K562 (cell line): ENCODE measurements around the gene SLC9A3. TPM values are rescaled to one million over a fixed set of nuclear protein-coding genes. Genes with fewer than 3 reads are reported as not detected.

Experiments
- ATAC-seq: fragments of 200-7000 bp; cut with Tn5 transposase; 3 replicates; pipeline ENCODE4 v1.9.1; 2020; ENCODE audit warnings: moderate library complexity
- BruUV-seq: library from RNA; stranded (reverse); fragments of 400-500 nt; replicated peaks from 2 replicates; lab custom pipeline; 2021; lab: Mats Ljungman, UMichigan
- CTCF ChIA-PET: fragments of 300-600 bp; formaldehyde crosslinking; extraction: SDS; loops from one replicate; lab custom pipeline; 2021; ENCODE audit warnings: low intra/inter-chr PET ratio; lab: Yijun Ruan, JAX
- POLR2A ChIA-PET: fragments of 300-600, 350-650 bp; sonication (Branson Sonifier 250); formaldehyde crosslinking; extraction: SDS; loops from one replicate; lab custom pipeline; 2021; ENCODE audit warnings: antibody characterized with exemption, inconsistent platforms; lab: Yijun Ruan, JAX
- DNase-seq, 4 experiments: peaks; one replicate each; pipeline versions ENCODE4 v3.0.0 to v3.0.0-alpha.2; 2011 to 2018; ENCODE audit warnings: low spot score in 3 of 4, mixed read lengths in 3 of 4; ENCODE audit errors: extremely low read depth in 1 of 4
- FAIRE-seq: peaks from 2 replicates; lab custom pipeline; 2011; peaks lifted over from hg19 to GRCh38; lab: Jason Lieb, UNC
- H2AFZ ChIP-seq: 2 replicates; pipeline ENCODE4 v1.6.0; 2011; ENCODE audit warnings: low read depth, low read length, control low read depth, inconsistent platforms
- H3K27ac ChIP-seq: fragments of 200-600 bp; 3 replicates; pipeline ENCODE4 v1.8.0; 2011; ENCODE audit warnings: low read depth, mild to moderate bottlenecking, control low read depth, inconsistent platforms, low read length, moderate library complexity, mixed read lengths; ENCODE audit errors: extremely low read depth
- H3K27me3 ChIP-seq, 2 experiments: fragments of 300-600 bp in 1 of 2; 2 replicates in 1 of 2; 3 replicates in 1 of 2; pipeline versions ENCODE4 v1.6.0 to v1.8.0; 2011; ENCODE audit warnings: inconsistent platforms in 2 of 2, low read length in 2 of 2, mild to moderate bottlenecking in 1 of 2, mixed read lengths in 1 of 2, moderate library complexity in 1 of 2; ENCODE audit not compliant: control insufficient read depth in 2 of 2, insufficient read depth in 2 of 2
- H3K36me3 ChIP-seq: fragments of 300-600 bp; 3 replicates; pipeline ENCODE4 v1.8.0; 2011; ENCODE audit warnings: mild to moderate bottlenecking, low read length, inconsistent platforms; ENCODE audit not compliant: control insufficient read depth, insufficient read depth
- H3K4me1 ChIP-seq, 2 experiments: fragments of 200-600 bp in 1 of 2; replicated peaks in 1 of 2; 2 replicates in 1 of 2; 3 replicates in 1 of 2; pipeline versions ENCODE4 v1.5.1 to v1.8.0; 2011; ENCODE audit warnings: inconsistent platforms in 2 of 2, low read length in 2 of 2, mild to moderate bottlenecking in 1 of 2, mixed read lengths in 1 of 2, moderate library complexity in 1 of 2; ENCODE audit not compliant: control insufficient read depth in 2 of 2, insufficient read depth in 2 of 2
- H3K4me2 ChIP-seq: 2 replicates; pipeline ENCODE4 v1.6.1; 2011; ENCODE audit warnings: low read length, control low read depth, inconsistent platforms, mixed read lengths; ENCODE audit not compliant: insufficient read depth
- H3K4me3 ChIP-seq: fragments of 200-600 bp; sonication (generic), shearing (Covaris generic); 2 replicates; pipeline ENCODE4 v1.5.1; 2016; ENCODE audit warnings: control low read depth, inconsistent platforms
- H3K79me2 ChIP-seq: fragments of 200-600 bp; 3 replicates; pipeline ENCODE4 v1.8.0; 2011; ENCODE audit warnings: low read length, inconsistent platforms; ENCODE audit not compliant: control insufficient read depth, insufficient read depth
- H3K9ac ChIP-seq, 2 experiments: 2 replicates each; pipeline versions ENCODE4 v1.6.0 to v1.6.1; 2011; ENCODE audit warnings: low read depth in 2 of 2, low read length in 2 of 2, control low read depth in 1 of 2, inconsistent platforms in 1 of 2, mild to moderate bottlenecking in 1 of 2, mixed read lengths in 1 of 2; ENCODE audit not compliant: insufficient read depth in 1 of 2
- H3K9me1 ChIP-seq: one replicate; pipeline ENCODE4 v1.6.0; 2011; ENCODE audit warnings: inconsistent platforms, mild to moderate bottlenecking, low read length, moderate library complexity; ENCODE audit not compliant: control insufficient read depth, insufficient read depth
- H3K9me3 ChIP-seq: replicated peaks from 2 replicates; pipeline ENCODE4 v1.5.1; 2011; ENCODE audit warnings: low read depth, low read length, inconsistent platforms; ENCODE audit not compliant: control insufficient read depth, insufficient read depth
- H4K20me1 ChIP-seq: replicated peaks from 2 replicates; pipeline ENCODE4 v1.6.1; 2011; ENCODE audit warnings: low read length, inconsistent platforms, mixed read lengths; ENCODE audit not compliant: control insufficient read depth, insufficient read depth
- ARID2 ChIP-seq: fragments of 450-650 bp; IDR thresholded peaks from 2 replicates; pipeline ENCODE4 v1.6.1; 2017; ENCODE audit warnings: antibody characterized with exemption, mild to moderate bottlenecking
- BRCA1 ChIP-seq, 2 experiments: fragments of 450-650 bp in 1 of 2; sonication (generic) in 1 of 2; formaldehyde crosslinking in 1 of 2; IDR thresholded peaks; 2 replicates each; pipeline versions ENCODE4 v1.5.0 to v1.6.1; 2017 to 2020; ENCODE audit warnings: mild to moderate bottlenecking in 1 of 2, missing genetic modification reagents in 1 of 2
- CHD1 ChIP-seq: fragments of 200-600 bp; sonication (generic); IDR thresholded peaks from one replicate; pipeline ENCODE4 v1.6.1; 2012; ENCODE audit warnings: mild to moderate bottlenecking, moderate library complexity, low read length, inconsistent platforms
- LEF1 ChIP-seq: fragments of 450-650 bp; IDR thresholded peaks from 2 replicates; pipeline ENCODE4 v1.6.1; 2016; ENCODE audit warnings: mild to moderate bottlenecking
- MXI1 ChIP-seq: IDR thresholded peaks from 2 replicates; pipeline ENCODE4 v1.6.1; 2011; ENCODE audit warnings: low read depth, mild to moderate bottlenecking, improper control_type of control experiment, low read length
- NFIC ChIP-seq: fragments of 450-650 bp; IDR thresholded peaks from 2 replicates; pipeline ENCODE4 v1.6.1; 2017; ENCODE audit warnings: mild to moderate bottlenecking, inconsistent platforms
- RFX5 ChIP-seq: IDR thresholded peaks from 2 replicates; pipeline ENCODE4 v1.6.1; 2011; ENCODE audit warnings: low read depth, mild to moderate bottlenecking, improper control_type of control experiment, low read length
- SIRT6 ChIP-seq: IDR thresholded peaks from one replicate; pipeline ENCODE4 v1.6.1; 2012; ENCODE audit warnings: low read depth, mild to moderate bottlenecking, control low read depth, inconsistent platforms, low read length, moderate library complexity
- TSC22D4 ChIP-seq: fragments of 450-650 bp; IDR thresholded peaks from 2 replicates; pipeline ENCODE4 v1.6.1; 2016; ENCODE audit warnings: missing genetic modification characterization, missing biosample characterization, control low read depth
- U2AF2 ChIP-seq: fragments of 200-400 bp; formaldehyde crosslinking; optimal IDR thresholded peaks from 2 replicates; pipeline ENCODE3; 2017; ENCODE audit warnings: low read depth, mild to moderate bottlenecking, low read length
- ZNF12 ChIP-seq: sonication (generic); formaldehyde crosslinking; IDR thresholded peaks from 2 replicates; pipeline ENCODE4 v1.4.0; 2020; ENCODE audit warnings: mild to moderate bottlenecking, missing genetic modification reagents
- ZNF124 ChIP-seq: sonication (generic); formaldehyde crosslinking; IDR thresholded peaks from 2 replicates; pipeline ENCODE4 v1.8.1; 2022; ENCODE audit warnings: missing genetic modification reagents
- WGBS: fragments of 100-300 bp; shearing (Covaris generic); methylation state at CpG from one replicate; pipeline ENCODE4 v1.1.6; 2016; ENCODE audit warnings: low coverage, mixed read lengths; ENCODE audit not compliant: insufficient coverage; ENCODE audit errors: missing lambda C conversion rate; 5-methylcytosine and 5-hydroxymethylcytosine counted together
- in situ Hi-C: fragments of 300-500 bp; cut with MboI; formaldehyde crosslinking; loops from 4 replicates; pipeline ENCODE4 v1.15.0; 2018; ENCODE audit warnings: inconsistent platforms, mixed read lengths
- intact Hi-C: fragments of 100-400 bp; cut with micrococcal nuclease; formaldehyde crosslinking; loops from 2 replicates; pipeline ENCODE4 v1.14.2; 2022
- polyA plus RNA-seq, 8 experiments: library from polyadenylated mRNA; depleted of rRNA in 4 of 8; stranded (reverse) in 5 of 8; unstranded in 3 of 8; fragments of >200 nt; fragmentation: Nextera tagmentation in 2 of 8; fragmentation: Illumina TruSeq in 1 of 8; extraction: Ambion mirVana in 2 of 8; extraction: Trizol in 1 of 8; gene quantifications; 2 replicates each; pipeline versions ENCODE4 v1.2.1 to v1.2.3, GENCODE V29; 2011 to 2014; ENCODE audit warnings: inconsistent platforms in 1 of 8, missing spikeins in 1 of 8
- total RNA-seq, 7 experiments: library from RNA; depleted of rRNA in 6 of 7; stranded (reverse); fragments of >200 nt in 6 of 7; fragmentation: Illumina TruSeq in 2 of 7; extraction: Trizol in 2 of 7; gene quantifications; 2 replicates each; pipeline versions ENCODE4 v1.2.1 to v1.2.3, GENCODE V29; 2011 to 2021; ENCODE audit warnings: low replicate concordance in 1 of 7
- TF ChIP-seq, protein P1 (sequence below), 2 experiments: fragments of 450-650 bp; formaldehyde crosslinking in 1 of 2; IDR thresholded peaks; 2 replicates each; pipeline versions ENCODE4 v1.4.0 to v1.6.1; 2014 to 2020; ENCODE audit warnings: mild to moderate bottlenecking in 2 of 2, borderline replicate concordance in 1 of 2, low read depth in 1 of 2

The SLC9A3 gene
- total and polyA plus RNA-seq, 9 of the 15 experiments (the other 6 are each of a cell fraction or from before 2014, with no cell fraction given) = 1.5 to 5.8 (median 3.7) TPM; not detected in 2

DNA sequence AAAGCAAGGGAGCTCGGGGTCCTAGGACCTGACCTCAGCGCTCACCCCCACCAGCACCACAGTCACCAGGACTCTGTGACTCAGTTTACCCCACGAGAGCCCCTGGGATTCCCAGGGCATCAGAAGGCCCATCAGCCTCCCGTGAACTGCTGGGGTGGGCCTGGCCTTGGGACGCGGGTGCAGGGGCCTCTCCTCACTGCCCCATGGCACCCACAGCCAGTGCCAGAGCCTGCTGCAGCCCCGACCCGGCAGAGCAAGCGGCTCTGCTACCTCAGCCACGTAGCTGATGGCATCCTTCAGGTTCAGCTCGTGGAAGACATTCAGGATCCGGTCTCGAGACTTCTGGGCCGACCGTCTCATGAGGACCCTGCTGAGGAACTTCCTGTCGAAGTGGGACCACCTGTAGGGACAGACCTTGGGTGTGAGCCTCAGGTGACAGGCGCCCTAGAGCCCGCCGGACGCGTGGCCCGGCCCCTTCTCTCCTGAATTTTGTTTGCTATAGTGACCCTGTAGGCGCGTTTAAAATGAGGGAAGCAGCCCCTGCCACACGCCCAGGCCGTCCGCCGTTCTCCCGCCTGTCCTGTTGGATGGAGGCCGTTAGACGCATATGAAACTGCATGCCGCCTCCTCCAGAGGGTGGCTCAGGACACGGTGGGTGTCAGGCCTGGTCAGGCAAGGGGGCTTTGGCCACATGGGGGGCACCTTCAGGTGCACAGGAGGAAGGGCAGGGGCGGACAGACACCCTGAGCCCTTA lies 44.5 kb downstream of the SLC9A3 start:
- Histone ChIP-seq H3K4me1 (peaks cover 0 to 79% of the 10 kb centered on the region in 2 experiments; a peak in 2 of 5 replicates), H3K36me3 (no peaks in the 10 kb centered on the region), H4K20me1 (peaks cover 14% of the 10 kb centered on the region; the same call in 1 of the 2 replicates), H3K9me3 (no peaks in the 10 kb centered on the region), H3K27me3 (peaks cover 24 to 88% of the 10 kb centered on the region in 2 experiments; a peak in 4 of 5 replicates), H3K79me2 (no peaks in the 10 kb centered on the region), H3K27ac (no peak overlapping the region), H3K4me2 (no peak overlapping the region), H3K4me3 (no peak overlapping the region), H3K9ac (no peak overlapping the region; a peak in 1 of 4 replicates), H3K9me1 (no peaks in the 10 kb centered on the region), H2AFZ (no peak overlapping the region)
- DNase-seq (no peak), ATAC-seq (no peak; the same call in 2 of the 3 replicates), FAIRE-seq (no peak)
- CTCF ChIA-PET = no interaction called here
- intact Hi-C loops (loop anchor here (10.0 kb wide), 1 partner anchor 135 kb away; the partner anchor contains the start of gene CEP72), in situ Hi-C loops (no loop called here)
- no TSS peak for BruUV-seq
- POLR2A ChIA-PET = interaction anchor here (0.6 to 0.9 kb wide), 2 partner anchors 9 to 138 kb away, joined by 3 to 4 read pairs; no protein-coding TSS in a partner anchor
- 17% methylated on average over 32 of the region's 34 CpGs for WGBS
- no peak for TF ChIP-seq BRCA1 (IDR thresholded peaks at IDR 0.05)
- TF ChIP-seq BRCA1 (CRISPR knock-in tag; IDR thresholded peaks at IDR 0.05) = no peak
- TF ChIP-seq ZNF124 (CRISPR knock-in tag) = no peak
- TF ChIP-seq ARID2 = no peak
- TF ChIP-seq ZNF12 (CRISPR knock-in tag) = no peak
- no peak for TF ChIP-seq CHD1
- no peak for TF ChIP-seq NFIC
- no peak for TF ChIP-seq U2AF2
- no peak for TF ChIP-seq MXI1
- TF ChIP-seq TSC22D4 (tag) = no peak
- no peak for TF ChIP-seq RFX5
- no peak for TF ChIP-seq SIRT6
- TF ChIP-seq, protein P1, sequence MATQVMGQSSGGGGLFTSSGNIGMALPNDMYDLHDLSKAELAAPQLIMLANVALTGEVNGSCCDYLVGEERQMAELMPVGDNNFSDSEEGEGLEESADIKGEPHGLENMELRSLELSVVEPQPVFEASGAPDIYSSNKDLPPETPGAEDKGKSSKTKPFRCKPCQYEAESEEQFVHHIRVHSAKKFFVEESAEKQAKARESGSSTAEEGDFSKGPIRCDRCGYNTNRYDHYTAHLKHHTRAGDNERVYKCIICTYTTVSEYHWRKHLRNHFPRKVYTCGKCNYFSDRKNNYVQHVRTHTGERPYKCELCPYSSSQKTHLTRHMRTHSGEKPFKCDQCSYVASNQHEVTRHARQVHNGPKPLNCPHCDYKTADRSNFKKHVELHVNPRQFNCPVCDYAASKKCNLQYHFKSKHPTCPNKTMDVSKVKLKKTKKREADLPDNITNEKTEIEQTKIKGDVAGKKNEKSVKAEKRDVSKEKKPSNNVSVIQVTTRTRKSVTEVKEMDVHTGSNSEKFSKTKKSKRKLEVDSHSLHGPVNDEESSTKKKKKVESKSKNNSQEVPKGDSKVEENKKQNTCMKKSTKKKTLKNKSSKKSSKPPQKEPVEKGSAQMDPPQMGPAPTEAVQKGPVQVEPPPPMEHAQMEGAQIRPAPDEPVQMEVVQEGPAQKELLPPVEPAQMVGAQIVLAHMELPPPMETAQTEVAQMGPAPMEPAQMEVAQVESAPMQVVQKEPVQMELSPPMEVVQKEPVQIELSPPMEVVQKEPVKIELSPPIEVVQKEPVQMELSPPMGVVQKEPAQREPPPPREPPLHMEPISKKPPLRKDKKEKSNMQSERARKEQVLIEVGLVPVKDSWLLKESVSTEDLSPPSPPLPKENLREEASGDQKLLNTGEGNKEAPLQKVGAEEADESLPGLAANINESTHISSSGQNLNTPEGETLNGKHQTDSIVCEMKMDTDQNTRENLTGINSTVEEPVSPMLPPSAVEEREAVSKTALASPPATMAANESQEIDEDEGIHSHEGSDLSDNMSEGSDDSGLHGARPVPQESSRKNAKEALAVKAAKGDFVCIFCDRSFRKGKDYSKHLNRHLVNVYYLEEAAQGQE (IDR thresholded peaks at IDR 0.05; ENCODE audit: borderline replicate concordance) = no peak
- TF ChIP-seq, protein P1 (CRISPR knock-in tag; IDR thresholded peaks at IDR 0.05; ENCODE audit: low read depth) = no peak
- no peak for TF ChIP-seq LEF1
